HG03280 (cell line): Measurements from ENCODE around the gene TMEM214.
"Not testable (repeated sequence)": the region's sequence is repeated elsewhere in the genome, so short reads cannot be mapped to it uniquely, and the experiment has no call there.

Source experiments
- ATAC-seq: cut with Tn5 transposase; IDR thresholded peaks from one replicate; pipeline ENCODE4 v1.9.1; 2021; ENCODE audit warnings: mild to moderate bottlenecking, moderate library complexity; ENCODE audit not compliant: unreplicated experiment

TMEM214 gene

GRCh38 chr2:27069436-27069835 is 36.7 kb downstream of the TMEM214 start:
- no peak for ATAC-seq

- no peak for ATAC-seq
Measured at GRCh38 chr2:27069961-27070618, 37.3 kb downstream of the TMEM214 start.

- ATAC-seq = no peak
Measured at GRCh38 chr2:27070653-27071276, 38.0 kb downstream of the TMEM214 start.

GRCh38 chr2:27071277-27071989 is 38.7 kb downstream of the TMEM214 start, which contains the start of gene OST4:
TSS of gene OST4 (minus strand) at chr2:27071654.
- peak; percentile 91 for ATAC-seq

- ATAC-seq = peak; percentile 8
Measured at GRCh38 chr2:27071990-27072830, 39.4 kb downstream of the TMEM214 start.

GRCh38 chr2:27072920-27073319 is 40.2 kb downstream of the TMEM214 start:
- ATAC-seq = no peak

- ATAC-seq = no peak
Measured at GRCh38 chr2:27073782-27074181, 41.0 kb downstream of the TMEM214 start.

GRCh38 chr2:27074738-27075565 is 42.2 kb downstream of the TMEM214 start:
- ATAC-seq = no peak

- ATAC-seq = not testable (repeated sequence)
Measured at GRCh38 chr2:27075566-27075871, 42.8 kb downstream of the TMEM214 start.

- ATAC-seq = no peak
Measured at GRCh38 chr2:27076323-27076722, 43.6 kb downstream of the TMEM214 start.

- no peak for ATAC-seq
Measured at GRCh38 chr2:27077231-27077630, 44.5 kb downstream of the TMEM214 start.

- ATAC-seq = no peak
Measured at GRCh38 chr2:27078267-27079194, 45.8 kb downstream of the TMEM214 start, which contains the start of gene EMILIN1. TSS of gene EMILIN1 (plus strand) at chr2:27078615. CDS start at chr2:27079066, 451 bp downstream.

GRCh38 chr2:27079233-27080139 is 46.7 kb downstream of the TMEM214 start:
- ATAC-seq = no peak

GRCh38 chr2:27080140-27080469 is 47.3 kb downstream of the TMEM214 start:
- ATAC-seq = no peak

GRCh38 chr2:27080603-27080936 is 47.8 kb downstream of the TMEM214 start:
- ATAC-seq = no peak

GRCh38 chr2:27081984-27082772 is 49.4 kb downstream of the TMEM214 start:
- no peak for ATAC-seq

- ATAC-seq = no peak
Measured at GRCh38 chr2:27082773-27083409, 50.1 kb downstream of the TMEM214 start.
